Thymus (tissue), 11 donors: ENCODE measurements around the gene PPP1R3C. TPM values are rescaled to one million over a fixed set of nuclear protein-coding genes. Genes with fewer than 3 reads are reported as not detected.

Source experiments
- DNase-seq, 9 donors: peaks; one replicate each; pipeline ENCODE4 v3.0.0-alpha.2; 2013; ENCODE audit warnings: low spot score in 9 of 9, low read depth in 6 of 9, missing footprints in 1 of 9
- H3K27ac ChIP-seq, 2 donors: one replicate each; pipeline ENCODE4 v1.5.1; 2013; ENCODE audit warnings: control low read depth in 1 of 2, low read depth in 1 of 2, low read length in 1 of 2, mild to moderate bottlenecking in 1 of 2, moderate library complexity in 1 of 2
- H3K27me3 ChIP-seq, 2 donors: one replicate each; pipeline ENCODE4 v1.5.1; 2013; ENCODE audit warnings: low read length in 1 of 2; ENCODE audit not compliant: control insufficient read depth in 2 of 2, insufficient read depth in 1 of 2
- H3K36me3 ChIP-seq, 2 donors: one replicate each; pipeline ENCODE4 v1.5.1; 2013; ENCODE audit warnings: low read length in 1 of 2, mild to moderate bottlenecking in 1 of 2, moderate library complexity in 1 of 2; ENCODE audit not compliant: control insufficient read depth in 2 of 2, insufficient read depth in 2 of 2
- H3K4me1 ChIP-seq, 2 donors: one replicate each; pipeline ENCODE4 v1.5.1; 2013; ENCODE audit warnings: low read length in 2 of 2; ENCODE audit not compliant: control insufficient read depth in 2 of 2, insufficient read depth in 2 of 2
- H3K4me3 ChIP-seq, 2 donors: one replicate each; pipeline ENCODE4 v1.5.1; 2013; ENCODE audit warnings: low read length in 2 of 2, control low read depth in 1 of 2, mild to moderate bottlenecking in 1 of 2
- H3K9me3 ChIP-seq, 2 donors: one replicate each; pipeline ENCODE4 v1.5.1; 2013; ENCODE audit warnings: low read length in 1 of 2, mild to moderate bottlenecking in 1 of 2; ENCODE audit not compliant: control insufficient read depth in 2 of 2, insufficient read depth in 1 of 2
- WGBS: extraction: QIAGEN DNeasy Blood & Tissue Kit; methylation state at CpG from one replicate; pipeline ENCODE4 v1.1.7; 2013; 5-methylcytosine and 5-hydroxymethylcytosine counted together
- polyA plus RNA-seq: library from polyadenylated mRNA; stranded (reverse); fragments of 200-250 nt; gene quantifications from one replicate; pipeline ENCODE4 v1.2.3, GENCODE V29; 2013
- total RNA-seq: library from RNA; stranded (reverse); fragments of 120-200 nt; gene quantifications from one replicate; pipeline ENCODE4 v1.2.4, GENCODE V29; 2013
- donor health status: healthy.

The PPP1R3C gene
- total and polyA plus RNA-seq, 2 donors, result 1.2 to 1.7 TPM

DNA sequence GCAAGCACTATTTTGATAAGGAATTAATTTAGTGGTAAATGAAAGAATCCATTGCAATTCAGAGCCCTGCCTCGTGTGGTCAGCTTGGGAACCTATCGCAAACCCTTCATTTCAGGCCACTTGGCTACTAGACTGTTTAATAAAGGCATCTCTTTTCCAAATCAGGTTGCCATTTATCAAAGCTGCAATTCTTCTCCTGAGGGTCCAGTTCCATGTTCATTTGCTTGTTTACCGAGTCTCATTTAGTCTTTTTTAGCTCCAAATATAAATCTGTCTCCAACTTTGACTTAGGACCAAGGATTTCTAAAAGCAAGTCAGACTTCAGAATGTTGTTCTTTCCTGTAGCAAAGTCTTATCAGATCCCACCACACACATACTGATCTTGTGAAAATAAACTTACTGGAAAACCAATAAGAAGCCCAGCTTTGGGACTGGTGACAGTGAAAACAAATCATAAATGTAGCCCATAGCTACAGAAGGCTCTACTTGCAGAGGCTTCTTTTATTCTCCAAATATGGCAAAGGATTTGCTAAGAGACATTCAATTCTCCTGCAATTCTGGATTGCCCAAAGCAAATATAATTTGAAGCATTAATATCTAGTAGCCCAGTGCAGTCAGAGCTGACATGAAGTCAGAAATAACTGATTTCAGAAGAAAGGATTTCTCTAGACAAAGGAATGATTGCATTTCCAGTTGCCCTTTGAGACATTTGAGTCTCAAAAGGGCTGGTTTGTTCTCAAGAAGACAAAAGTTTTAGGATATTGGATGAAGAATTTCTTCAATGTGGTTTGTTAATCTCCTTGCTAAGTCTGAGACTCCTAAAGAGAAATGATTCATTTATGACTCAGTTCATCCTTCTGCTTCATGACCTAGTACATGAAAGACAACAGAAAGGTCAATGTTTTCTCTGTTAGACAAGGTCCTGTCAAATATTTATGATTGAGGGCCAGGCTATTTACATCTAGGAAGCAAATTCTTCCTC, 28.0 kb downstream of the PPP1R3C start:
- Histone ChIP-seq H3K4me1 (no peaks in the 10 kb centered on the region), H3K9me3 (no peaks in the 10 kb centered on the region), H3K27ac (no peak overlapping the region), H3K36me3 (no peaks in the 10 kb centered on the region), H3K27me3 (no peaks in the 10 kb centered on the region), H3K4me3 (no peak overlapping the region)
- no peak for DNase-seq
- WGBS, result 72% methylated on average over 3 of the region's 3 CpGs

DNA sequence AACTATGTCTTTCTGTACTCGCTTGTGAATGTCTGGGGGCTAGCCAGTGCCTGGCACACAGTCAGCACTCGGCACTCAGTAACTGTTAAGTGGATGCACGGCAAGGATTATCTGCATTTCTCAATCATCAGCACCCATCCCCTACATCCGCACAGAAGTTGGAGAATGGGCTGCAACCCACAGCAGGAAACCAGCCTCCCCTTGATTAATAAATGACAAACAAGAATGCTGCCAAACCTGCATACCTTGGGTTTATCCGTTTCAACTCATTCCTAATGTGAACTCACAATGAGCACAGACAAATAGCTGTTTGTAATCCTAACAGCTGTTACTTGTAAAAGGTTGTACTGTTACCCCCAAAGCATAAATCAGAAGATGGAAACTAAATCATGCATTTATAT, 28.9 kb downstream of the PPP1R3C start:
- H3K27ac ChIP-seq, result no peak overlapping the region

DNA sequence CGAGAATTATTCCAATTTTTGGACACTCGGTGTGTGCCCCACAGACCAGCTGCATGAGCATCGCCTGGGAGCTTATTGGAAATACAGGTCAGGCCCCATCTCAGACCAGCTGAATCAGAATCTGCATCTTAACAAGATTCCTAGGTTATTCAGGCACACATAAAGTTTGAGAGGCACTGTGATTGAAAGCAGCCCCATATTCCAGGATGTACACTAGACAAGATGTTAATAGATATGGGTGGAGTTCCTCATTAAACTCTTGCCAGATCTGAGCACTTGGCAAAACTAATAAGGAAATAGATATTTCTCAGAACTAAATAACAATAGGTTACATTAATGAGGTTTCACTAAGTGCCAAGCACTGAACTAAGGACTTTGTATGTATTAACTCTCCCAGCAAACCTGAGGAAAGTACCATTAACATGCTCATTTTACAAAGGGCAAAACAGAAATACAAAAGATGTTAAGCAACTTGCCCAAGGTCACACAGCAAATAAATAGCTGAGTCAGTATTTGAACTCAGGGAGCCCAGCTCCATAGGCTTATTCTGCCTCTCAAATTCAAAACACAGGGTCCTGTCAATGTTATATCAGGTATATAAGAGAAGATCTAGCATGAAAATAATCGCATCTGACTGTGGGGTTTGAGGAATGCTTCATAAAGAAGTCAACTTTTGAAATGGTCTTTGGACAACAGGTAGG, 29.9 kb downstream of the PPP1R3C start:
- no peaks in the 10 kb centered on the region for H3K36me3 ChIP-seq
- WGBS, result 96% methylated on average over 4 of the region's 4 CpGs
- H3K9me3 ChIP-seq, result no peaks in the 10 kb centered on the region
- DNase-seq, result no peak
- no peaks in the 10 kb centered on the region for H3K27me3 ChIP-seq
- no peak overlapping the region for H3K27ac ChIP-seq
- no peak overlapping the region for H3K4me3 ChIP-seq
- H3K4me1 ChIP-seq, result no peaks in the 10 kb centered on the region

More for the DNA sequence above, 28.9 kb downstream of the PPP1R3C start:
- WGBS, result 83% methylated on average over 5 of the region's 5 CpGs
- Histone ChIP-seq H3K27me3 (no peaks in the 10 kb centered on the region), H3K4me3 (no peak overlapping the region), H3K9me3 (no peaks in the 10 kb centered on the region), H3K4me1 (no peaks in the 10 kb centered on the region), H3K36me3 (no peaks in the 10 kb centered on the region)
- no peak for DNase-seq

DNA sequence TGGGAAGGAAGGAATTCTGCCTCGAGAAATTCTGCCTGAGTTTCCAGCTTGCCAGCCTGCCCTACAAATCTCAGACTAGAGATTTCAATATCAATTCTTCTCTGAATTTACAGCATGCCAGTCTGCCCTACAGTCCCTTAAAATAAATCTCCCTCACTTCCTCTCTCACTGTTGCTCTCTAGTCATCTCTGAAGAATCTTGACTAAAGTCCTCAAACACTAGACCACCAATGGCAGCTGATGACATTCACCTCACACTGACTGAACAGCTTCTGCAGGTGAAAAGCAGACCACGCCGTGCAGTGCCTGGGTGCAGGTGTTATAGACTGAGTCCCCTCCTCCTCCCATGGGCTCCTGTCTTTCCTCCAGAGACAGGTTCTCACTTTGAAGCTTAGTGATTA, 30.4 kb downstream of the PPP1R3C start:
- H3K36me3 ChIP-seq, result no peaks in the 10 kb centered on the region

DNA sequence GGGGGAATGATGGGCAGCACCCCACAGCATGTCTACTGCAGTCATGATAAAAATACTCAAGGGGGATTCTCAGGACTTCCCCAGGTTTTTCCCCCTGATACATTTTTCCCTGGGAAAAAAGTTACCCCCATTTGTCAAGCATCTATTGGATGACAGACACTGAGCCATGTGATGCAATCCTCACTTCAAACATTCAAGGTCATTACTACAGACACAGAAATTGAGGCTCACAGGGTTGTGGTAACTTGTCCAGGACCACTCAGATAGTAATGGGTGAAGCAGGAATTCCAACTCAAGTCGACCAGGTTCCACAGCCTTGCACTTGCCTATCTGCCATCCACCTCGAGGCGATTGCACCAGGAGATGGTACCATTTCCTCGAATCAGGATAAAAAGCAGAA, 31.7 kb downstream of the PPP1R3C start:
- no peak overlapping the region for H3K27ac ChIP-seq
- no peak for DNase-seq
- no peaks in the 10 kb centered on the region for H3K9me3 ChIP-seq
- H3K36me3 ChIP-seq, result no peaks in the 10 kb centered on the region
- no peak overlapping the region for H3K4me3 ChIP-seq
- 76% methylated on average over 4 of the region's 4 CpGs for WGBS
- H3K27me3 ChIP-seq, result no peaks in the 10 kb centered on the region
- no peaks in the 10 kb centered on the region for H3K4me1 ChIP-seq

More for the DNA sequence above, 30.4 kb downstream of the PPP1R3C start:
- no peaks in the 10 kb centered on the region for H3K4me1 ChIP-seq
- WGBS, result 89% methylated on average over 3 of the region's 3 CpGs
- no peaks in the 10 kb centered on the region for H3K9me3 ChIP-seq
- DNase-seq, result no peak
- H3K27ac ChIP-seq, result no peak overlapping the region
- no peak overlapping the region for H3K4me3 ChIP-seq
- H3K27me3 ChIP-seq, result no peaks in the 10 kb centered on the region

DNA sequence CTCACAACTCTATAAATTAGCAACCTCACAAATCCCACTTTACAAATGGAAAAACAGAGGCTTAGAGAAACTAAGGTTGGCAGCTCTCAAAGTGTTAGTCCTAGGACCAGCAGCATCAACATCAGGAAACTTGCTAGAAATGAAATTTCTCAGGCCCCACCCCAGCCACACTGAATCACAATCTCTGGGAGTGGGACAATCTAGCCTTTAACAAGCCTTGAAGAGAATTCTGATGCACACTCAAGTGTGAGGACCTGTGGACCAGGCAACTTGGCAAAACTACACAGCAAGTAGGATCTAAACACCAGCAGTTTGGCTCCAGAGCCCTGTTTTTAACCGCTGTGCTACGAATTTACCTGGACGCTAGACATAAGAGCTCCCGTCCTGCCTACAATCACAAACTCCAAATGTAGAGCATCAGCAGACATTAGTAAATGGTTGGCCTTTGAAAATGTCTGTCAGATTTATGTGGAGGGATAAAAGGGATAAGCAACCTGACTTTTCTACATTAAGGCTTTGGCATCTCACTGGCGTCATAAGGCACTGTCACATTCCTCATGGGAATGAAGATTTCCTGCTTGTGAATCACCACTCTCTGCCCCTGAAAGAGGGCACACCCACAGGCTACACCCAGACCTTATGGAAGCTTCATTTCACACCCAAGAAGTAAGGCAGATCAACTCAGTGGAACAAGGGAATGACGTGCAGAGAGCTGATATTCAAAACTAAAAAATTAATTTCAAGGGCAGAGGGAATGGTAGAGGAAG, 34.5 kb downstream of the PPP1R3C start:
- no peaks in the 10 kb centered on the region for H3K36me3 ChIP-seq
- H3K9me3 ChIP-seq, result no peaks in the 10 kb centered on the region
- no peaks in the 10 kb centered on the region for H3K4me1 ChIP-seq
- no peaks in the 10 kb centered on the region for H3K27me3 ChIP-seq
- 95% methylated on average over 6 of the region's 6 CpGs for WGBS
- no peak overlapping the region for H3K27ac ChIP-seq
- no peak overlapping the region for H3K4me3 ChIP-seq
- no peak for DNase-seq

DNA sequence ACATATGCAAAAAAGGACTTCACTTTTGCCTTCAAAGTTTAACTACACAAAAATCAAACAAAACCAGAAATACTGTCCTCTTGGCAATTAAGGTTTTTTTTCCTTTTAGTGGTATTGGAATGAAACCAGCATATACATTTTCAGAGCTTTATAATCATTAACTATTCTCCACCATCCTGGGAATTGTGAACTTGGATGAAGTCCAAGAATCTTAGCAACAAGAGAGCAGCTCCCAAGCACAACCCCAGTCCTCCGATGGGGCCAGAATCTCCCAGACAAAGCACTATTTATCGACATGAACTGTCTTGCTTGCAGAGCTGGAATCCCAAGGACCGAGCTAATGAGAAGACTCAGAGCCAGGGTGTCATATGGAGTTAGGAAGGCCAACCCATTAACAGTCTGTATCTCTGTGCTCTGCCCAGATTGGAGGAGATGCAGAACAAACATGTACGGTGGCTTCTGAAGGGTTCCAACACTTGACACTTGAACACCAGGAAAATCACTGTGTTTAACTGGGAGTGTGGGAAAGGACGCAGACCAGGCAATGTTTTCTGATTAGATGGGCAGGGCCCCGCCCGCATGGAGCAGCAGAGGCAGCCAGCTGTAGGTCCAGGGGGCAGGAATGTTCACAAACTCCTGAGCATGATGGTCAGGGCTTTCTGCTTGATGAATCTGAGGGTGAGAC, 35.5 kb downstream of the PPP1R3C start:
- H3K4me3 ChIP-seq, result no peak overlapping the region
- no peaks in the 10 kb centered on the region for H3K4me1 ChIP-seq
- H3K36me3 ChIP-seq, result no peaks in the 10 kb centered on the region
- DNase-seq, result no peak
- no peaks in the 10 kb centered on the region for H3K9me3 ChIP-seq
- H3K27ac ChIP-seq, result no peak overlapping the region
- WGBS, result 90% methylated on average over 7 of the region's 7 CpGs
- no peaks in the 10 kb centered on the region for H3K27me3 ChIP-seq

DNA sequence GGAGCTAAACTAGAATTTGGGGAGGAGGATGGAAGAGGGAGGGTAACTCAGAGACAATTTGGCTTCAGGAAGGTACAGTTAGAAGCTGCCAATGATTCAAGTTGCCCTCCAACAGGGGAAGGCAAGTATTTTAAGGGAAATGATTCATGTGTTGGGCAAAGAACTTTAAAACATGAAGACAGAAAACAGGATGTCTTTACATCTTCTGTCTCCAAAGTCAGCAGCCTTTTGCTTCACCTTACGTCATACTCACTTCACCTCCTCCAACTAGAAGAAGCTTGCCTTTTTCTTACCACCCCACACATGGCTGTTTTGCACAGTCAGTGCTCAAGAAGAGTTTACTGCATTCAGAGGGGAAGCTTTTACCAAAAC, 36.1 kb downstream of the PPP1R3C start:
- Histone ChIP-seq H3K9me3 (no peaks in the 10 kb centered on the region), H3K4me1 (no peaks in the 10 kb centered on the region), H3K27ac (no peak overlapping the region), H3K4me3 (no peak overlapping the region), H3K36me3 (no peaks in the 10 kb centered on the region), H3K27me3 (no peaks in the 10 kb centered on the region)
- WGBS, result 86% methylated on average over 1 of the region's 1 CpG
- no peak for DNase-seq
